Liver (tissue), 3 donors: ENCODE results near the gene UQCR10.

ENCODE experiments used
- ATF3 ChIP-seq: IDR thresholded peaks from 2 replicates; pipeline ENCODE4 v1.6.1; 2016; ENCODE audit warnings: antibody characterized with exemption
- CTCF ChIP-seq: fragments of 150-350 bp; IDR thresholded peaks from 2 replicates; pipeline ENCODE4 v1.5.1; 2017; ENCODE audit warnings: improper control_type of control experiment, low read depth, low read length; ENCODE audit not compliant: missing input control
- EGR1 ChIP-seq, 2 donors: IDR thresholded peaks; 2 replicates each; pipeline ENCODE4 v1.6.1; 2016 to 2018; ENCODE audit warnings: antibody characterized with exemption in 2 of 2, low read depth in 2 of 2
- MAX ChIP-seq: IDR thresholded peaks from 2 replicates; pipeline ENCODE4 v1.6.1; 2016; ENCODE audit warnings: antibody characterized with exemption
- RAD21 ChIP-seq, 2 donors: IDR thresholded peaks; 2 replicates each; pipeline ENCODE4 v1.6.1; 2016; ENCODE audit warnings: antibody characterized with exemption in 2 of 2, mild to moderate bottlenecking in 2 of 2
- REST ChIP-seq: IDR thresholded peaks from 2 replicates; pipeline ENCODE4 v1.6.1; 2016; ENCODE audit warnings: antibody characterized with exemption, mild to moderate bottlenecking
- SP1 ChIP-seq: IDR thresholded peaks from 2 replicates; pipeline ENCODE4 v1.6.1; 2018; ENCODE audit warnings: antibody characterized with exemption, mild to moderate bottlenecking
- ZBTB33 ChIP-seq: IDR thresholded peaks from 2 replicates; pipeline ENCODE4 v1.6.1; 2016; ENCODE audit warnings: antibody characterized with exemption
- donor health status: healthy.
- donor health status: healthy.

GRCh38 chr22:29803190-29803589 lies 36.0 kb downstream of the UQCR10 start:
- TF ChIP-seq CTCF (no peak), RAD21 (IDR thresholded peaks at IDR 0.05) (no peak), REST (no peak), MAX (no peak), ATF3 (no peak), SP1 (no peak), ZBTB33 (no peak), EGR1 (IDR thresholded peaks at IDR 0.05; ENCODE audit: low read depth in 2 of 2) (no peak)
